PC-9 (cell line): Measurements from ENCODE around the gene CHURC1.

Experiments used
- CTCF ChIP-seq: fragments of 200-600 bp; sonication (generic); conservative IDR thresholded peaks from 2 replicates; pipeline ENCODE4 v1.6.1; 2017; ENCODE audit warnings: mixed run types, antibody characterized with exemption, mild to moderate bottlenecking, moderate library complexity
- EZH2 ChIP-seq: fragments of 200-600 bp; sonication (generic); IDR thresholded peaks from 2 replicates; pipeline ENCODE4 v1.8.0; 2017; ENCODE audit warnings: antibody characterized with exemption, low read depth

GRCh38 chr14:64973826-64974225, 59.6 kb downstream of the CHURC1 start:
- TF ChIP-seq CTCF (no peak), EZH2 (no peak)
